K562 (cell line): ENCODE data around the gene CRTC3. TPM values are rescaled to one million over a fixed set of nuclear protein-coding genes. Genes with fewer than 3 reads are reported as not detected.

ENCODE experiments used
- ATAC-seq: fragments of 200-7000 bp; cut with Tn5 transposase; 3 replicates; pipeline ENCODE4 v1.9.1; 2020; ENCODE audit warnings: moderate library complexity
- BruUV-seq: library from RNA; stranded (reverse); fragments of 400-500 nt; replicated peaks from 2 replicates; lab custom pipeline; 2021; lab: Mats Ljungman, UMichigan
- CTCF ChIA-PET: fragments of 300-600 bp; formaldehyde crosslinking; extraction: SDS; loops from one replicate; lab custom pipeline; 2021; ENCODE audit warnings: low intra/inter-chr PET ratio; lab: Yijun Ruan, JAX
- POLR2A ChIA-PET: fragments of 300-600, 350-650 bp; sonication (Branson Sonifier 250); formaldehyde crosslinking; extraction: SDS; loops from one replicate; lab custom pipeline; 2021; ENCODE audit warnings: antibody characterized with exemption, inconsistent platforms; lab: Yijun Ruan, JAX
- DNase-seq, 4 experiments: peaks; one replicate each; pipeline versions ENCODE4 v3.0.0 to v3.0.0-alpha.2; 2011 to 2018; ENCODE audit warnings: low spot score in 3 of 4, mixed read lengths in 3 of 4; ENCODE audit errors: extremely low read depth in 1 of 4
- FAIRE-seq: peaks from 2 replicates; lab custom pipeline; 2011; peaks lifted over from hg19 to GRCh38; lab: Jason Lieb, UNC
- H2AFZ ChIP-seq: 2 replicates; pipeline ENCODE4 v1.6.0; 2011; ENCODE audit warnings: low read depth, low read length, control low read depth, inconsistent platforms
- H3K27ac ChIP-seq: fragments of 200-600 bp; 3 replicates; pipeline ENCODE4 v1.8.0; 2011; ENCODE audit warnings: low read depth, mild to moderate bottlenecking, control low read depth, inconsistent platforms, low read length, moderate library complexity, mixed read lengths; ENCODE audit errors: extremely low read depth
- H3K27me3 ChIP-seq, 2 experiments: fragments of 300-600 bp in 1 of 2; 2 replicates in 1 of 2; 3 replicates in 1 of 2; pipeline versions ENCODE4 v1.6.0 to v1.8.0; 2011; ENCODE audit warnings: inconsistent platforms in 2 of 2, low read length in 2 of 2, mild to moderate bottlenecking in 1 of 2, mixed read lengths in 1 of 2, moderate library complexity in 1 of 2; ENCODE audit not compliant: control insufficient read depth in 2 of 2, insufficient read depth in 2 of 2
- H3K36me3 ChIP-seq: fragments of 300-600 bp; 3 replicates; pipeline ENCODE4 v1.8.0; 2011; ENCODE audit warnings: mild to moderate bottlenecking, low read length, inconsistent platforms; ENCODE audit not compliant: control insufficient read depth, insufficient read depth
- H3K4me1 ChIP-seq, 2 experiments: fragments of 200-600 bp in 1 of 2; replicated peaks in 1 of 2; 2 replicates in 1 of 2; 3 replicates in 1 of 2; pipeline versions ENCODE4 v1.5.1 to v1.8.0; 2011; ENCODE audit warnings: inconsistent platforms in 2 of 2, low read length in 2 of 2, mild to moderate bottlenecking in 1 of 2, mixed read lengths in 1 of 2, moderate library complexity in 1 of 2; ENCODE audit not compliant: control insufficient read depth in 2 of 2, insufficient read depth in 2 of 2
- H3K4me2 ChIP-seq: 2 replicates; pipeline ENCODE4 v1.6.1; 2011; ENCODE audit warnings: low read length, control low read depth, inconsistent platforms, mixed read lengths; ENCODE audit not compliant: insufficient read depth
- H3K4me3 ChIP-seq: fragments of 200-600 bp; sonication (generic), shearing (Covaris generic); 2 replicates; pipeline ENCODE4 v1.5.1; 2016; ENCODE audit warnings: control low read depth, inconsistent platforms
- H3K79me2 ChIP-seq: fragments of 200-600 bp; 3 replicates; pipeline ENCODE4 v1.8.0; 2011; ENCODE audit warnings: low read length, inconsistent platforms; ENCODE audit not compliant: control insufficient read depth, insufficient read depth
- H3K9ac ChIP-seq, 2 experiments: 2 replicates each; pipeline versions ENCODE4 v1.6.0 to v1.6.1; 2011; ENCODE audit warnings: low read depth in 2 of 2, low read length in 2 of 2, control low read depth in 1 of 2, inconsistent platforms in 1 of 2, mild to moderate bottlenecking in 1 of 2, mixed read lengths in 1 of 2; ENCODE audit not compliant: insufficient read depth in 1 of 2
- H3K9me1 ChIP-seq: one replicate; pipeline ENCODE4 v1.6.0; 2011; ENCODE audit warnings: inconsistent platforms, mild to moderate bottlenecking, low read length, moderate library complexity; ENCODE audit not compliant: control insufficient read depth, insufficient read depth
- H3K9me3 ChIP-seq: replicated peaks from 2 replicates; pipeline ENCODE4 v1.5.1; 2011; ENCODE audit warnings: low read depth, low read length, inconsistent platforms; ENCODE audit not compliant: control insufficient read depth, insufficient read depth
- H4K20me1 ChIP-seq: replicated peaks from 2 replicates; pipeline ENCODE4 v1.6.1; 2011; ENCODE audit warnings: low read length, inconsistent platforms, mixed read lengths; ENCODE audit not compliant: control insufficient read depth, insufficient read depth
- ARHGAP35 ChIP-seq: fragments of 450-650 bp; IDR thresholded peaks from 2 replicates; pipeline ENCODE4 v1.6.1; 2018; ENCODE audit not compliant: partially characterized antibody
- BRCA1 ChIP-seq, 2 experiments: fragments of 450-650 bp in 1 of 2; sonication (generic) in 1 of 2; formaldehyde crosslinking in 1 of 2; IDR thresholded peaks; 2 replicates each; pipeline versions ENCODE4 v1.5.0 to v1.6.1; 2017 to 2020; ENCODE audit warnings: mild to moderate bottlenecking in 1 of 2, missing genetic modification reagents in 1 of 2
- DNMT1 ChIP-seq: fragments of 450-650 bp; IDR thresholded peaks from 2 replicates; pipeline ENCODE4 v1.6.1; 2016; ENCODE audit warnings: antibody characterized with exemption, mild to moderate bottlenecking
- EZH2 ChIP-seq: IDR thresholded peaks from 2 replicates; pipeline ENCODE4 v1.6.1; 2012; ENCODE audit warnings: low read depth, mild to moderate bottlenecking, inconsistent platforms, low read length, borderline replicate concordance
- MGA ChIP-seq: fragments of 450-650 bp; IDR thresholded peaks from 2 replicates; pipeline ENCODE4 v1.6.1; 2016; ENCODE audit warnings: mild to moderate bottlenecking, moderate library complexity
- NFXL1 ChIP-seq: fragments of 450-650 bp; formaldehyde crosslinking; IDR thresholded peaks from 2 replicates; pipeline ENCODE4 v1.4.0; 2021; ENCODE audit warnings: mild to moderate bottlenecking
- RCOR1 ChIP-seq, 2 experiments: IDR thresholded peaks; 2 replicates each; pipeline ENCODE4 v1.6.1; 2012; ENCODE audit warnings: low read depth in 2 of 2, low read length in 2 of 2, borderline replicate concordance in 1 of 2, improper control_type of control experiment in 1 of 2
- ZBTB17 ChIP-seq: fragments of 450-650 bp; formaldehyde crosslinking; IDR thresholded peaks from 2 replicates; pipeline ENCODE4 v1.4.0; 2020; ENCODE audit warnings: mild to moderate bottlenecking
- ZBTB33 ChIP-seq: sonication (generic); formaldehyde crosslinking; IDR thresholded peaks from 2 replicates; pipeline ENCODE4 v1.8.1; 2023; ENCODE audit warnings: mild to moderate bottlenecking, missing genetic modification reagents
- WGBS: fragments of 100-300 bp; shearing (Covaris generic); methylation state at CpG from one replicate; pipeline ENCODE4 v1.1.6; 2016; ENCODE audit warnings: low coverage, mixed read lengths; ENCODE audit not compliant: insufficient coverage; ENCODE audit errors: missing lambda C conversion rate; 5-methylcytosine and 5-hydroxymethylcytosine counted together
- in situ Hi-C: fragments of 300-500 bp; cut with MboI; formaldehyde crosslinking; loops from 4 replicates; pipeline ENCODE4 v1.15.0; 2018; ENCODE audit warnings: inconsistent platforms, mixed read lengths
- intact Hi-C: fragments of 100-400 bp; cut with micrococcal nuclease; formaldehyde crosslinking; loops from 2 replicates; pipeline ENCODE4 v1.14.2; 2022
- polyA plus RNA-seq, 8 experiments: library from polyadenylated mRNA; depleted of rRNA in 4 of 8; stranded (reverse) in 5 of 8; unstranded in 3 of 8; fragments of >200 nt; fragmentation: Nextera tagmentation in 2 of 8; fragmentation: Illumina TruSeq in 1 of 8; extraction: Ambion mirVana in 2 of 8; extraction: Trizol in 1 of 8; gene quantifications; 2 replicates each; pipeline versions ENCODE4 v1.2.1 to v1.2.3, GENCODE V29; 2011 to 2014; ENCODE audit warnings: inconsistent platforms in 1 of 8, missing spikeins in 1 of 8
- total RNA-seq, 7 experiments: library from RNA; depleted of rRNA in 6 of 7; stranded (reverse); fragments of >200 nt in 6 of 7; fragmentation: Illumina TruSeq in 2 of 7; extraction: Trizol in 2 of 7; gene quantifications; 2 replicates each; pipeline versions ENCODE4 v1.2.1 to v1.2.3, GENCODE V29; 2011 to 2021; ENCODE audit warnings: low replicate concordance in 1 of 7

The CRTC3 gene
- total and polyA plus RNA-seq, 9 of the 15 experiments (the other 6 are each of a cell fraction or from before 2014, with no cell fraction given) = 1.2 to 19.0 (median 11.6) TPM

- Histone ChIP-seq H3K9me3 (no peaks in the 10 kb centered on the region), H3K9ac (no peak overlapping the region), H3K79me2 (no peaks in the 10 kb centered on the region), H3K27ac (no peak overlapping the region), H4K20me1 (no peaks in the 10 kb centered on the region), H3K4me3 (no peak overlapping the region), H2AFZ (no peak overlapping the region), H3K36me3 (no peaks in the 10 kb centered on the region), H3K4me1 (peaks cover 4 to 21% of the 10 kb centered on the region in 2 experiments; a peak in 4 of 5 replicates), H3K9me1 (no peaks in the 10 kb centered on the region), H3K4me2 (no peak overlapping the region), H3K27me3 (no peaks in the 10 kb centered on the region)
- ChIA-PET CTCF (no interaction called here), POLR2A (interaction anchor here (1.0 kb wide), 1 partner anchor 8 kb away, joined by 3 read pairs; no protein-coding TSS in a partner anchor)
- DNase-seq (no peak), FAIRE-seq (no peak), ATAC-seq (no peak)
- in situ Hi-C loops (no loop called here), intact Hi-C loops (no loop called here)
- BruUV-seq = no TSS peak
- WGBS = 76% methylated on average over 4 of the region's 4 CpGs
- TF ChIP-seq BRCA1 (IDR thresholded peaks at IDR 0.05) (no peak), BRCA1 (CRISPR knock-in tag; IDR thresholded peaks at IDR 0.05) (no peak), ZBTB33 (no peak), NFXL1 (CRISPR knock-in tag) (no peak), ARHGAP35 (no peak), ZBTB17 (CRISPR knock-in tag) (no peak), DNMT1 (no peak), EZH2 (no peak), RCOR1 (IDR thresholded peaks at IDR 0.05; ENCODE audit: borderline replicate concordance in 1 of 2, low read depth in 2 of 2, low read length in 2 of 2) (no peak), MGA (no peak)
Measured at GRCh38 chr15:90683876-90684275, 154.2 kb downstream of the CRTC3 start.
